H1 (cell line): ENCODE results near the gene C2CD4C. TPM values are rescaled to one million over a fixed set of nuclear protein-coding genes. Genes with fewer than 3 reads are reported as not detected.

Source experiments
- CTCF ChIA-PET: fragments of 300-600 bp; sonication (Branson Sonifier 250); formaldehyde crosslinking; loops from one replicate; lab custom pipeline; 2021; ENCODE audit not compliant: partially characterized antibody; lab: Charles Lee
- POLR2A ChIA-PET: fragments of 300-600 bp; sonication (Branson Sonifier 250); formaldehyde crosslinking; loops from one replicate; lab custom pipeline; 2021; ENCODE audit warnings: inconsistent platforms; ENCODE audit not compliant: partially characterized antibody; lab: Charles Lee
- DNase-seq, 2 experiments: peaks; one replicate each; pipeline versions ENCODE4 v3.0.0 to v3.0.0-alpha.2; 2010 to 2022; ENCODE audit warnings: low spot score in 2 of 2, low read depth in 1 of 2, mixed read lengths in 1 of 2
- FAIRE-seq: peaks from 2 replicates; lab custom pipeline; 2011; peaks lifted over from hg19 to GRCh38; lab: Jason Lieb, UNC
- H2AFZ ChIP-seq: 2 replicates; pipeline ENCODE4 v1.8.1; 2012; ENCODE audit warnings: low read length, inconsistent platforms
- H2AK5ac ChIP-seq: 2 replicates; pipeline ENCODE4 v1.6.1; 2013; ENCODE audit warnings: low read depth, low read length
- H2BK120ac ChIP-seq: replicated peaks from 2 replicates; pipeline ENCODE3; 2013; ENCODE audit warnings: low read depth, low read length, inconsistent platforms
- H2BK12ac ChIP-seq: 2 replicates; pipeline ENCODE4 v1.6.1; 2013; ENCODE audit warnings: low read depth, low read length
- H2BK15ac ChIP-seq: 2 replicates; pipeline ENCODE4 v1.6.1; 2013; ENCODE audit warnings: low read length
- H2BK20ac ChIP-seq: 2 replicates; pipeline ENCODE4 v1.6.1; 2013; ENCODE audit warnings: low read length
- H2BK5ac ChIP-seq: 2 replicates; pipeline ENCODE4 v1.6.1; 2013; ENCODE audit warnings: low read depth, low read length
- H3K14ac ChIP-seq: 2 replicates; pipeline ENCODE4 v1.6.1; 2013; ENCODE audit warnings: inconsistent platforms; ENCODE audit not compliant: insufficient read length
- H3K18ac ChIP-seq: 2 replicates; pipeline ENCODE4 v1.6.1; 2013; ENCODE audit warnings: low read length; ENCODE audit errors: extremely low read depth
- H3K23ac ChIP-seq: 2 replicates; pipeline ENCODE4 v1.6.1; 2013; ENCODE audit warnings: inconsistent platforms; ENCODE audit not compliant: insufficient read length
- H3K23me2 ChIP-seq: 2 replicates; pipeline ENCODE4 v1.6.1; 2013; ENCODE audit warnings: low read depth, low read length
- H3K27ac ChIP-seq: 2 replicates; pipeline ENCODE4 v1.6.1; 2011; ENCODE audit warnings: low read depth, low read length, inconsistent platforms
- H3K27me3 ChIP-seq, 4 experiments: replicated peaks in 1 of 4; 1 replicate in 1 of 4; 2 replicates in 3 of 4; pipeline versions ENCODE4 v1.6.1 to v1.8.1; 2011 to 2013; ENCODE audit warnings: low read length in 3 of 4, mild to moderate bottlenecking in 3 of 4, inconsistent platforms in 2 of 4, mixed read lengths in 2 of 4, moderate library complexity in 1 of 4; ENCODE audit not compliant: control insufficient read depth in 3 of 4, insufficient read depth in 3 of 4; ENCODE audit errors: extremely low read depth in 1 of 4
- H3K36me3 ChIP-seq, 4 experiments: 2 replicates each; pipeline versions ENCODE4 v1.6.1 to v1.8.1; 2011 to 2013; ENCODE audit warnings: mild to moderate bottlenecking in 4 of 4, low read length in 3 of 4, moderate library complexity in 2 of 4, control low read depth in 1 of 4, inconsistent platforms in 1 of 4; ENCODE audit not compliant: insufficient read depth in 4 of 4, control insufficient read depth in 2 of 4
- H3K4ac ChIP-seq: replicated peaks from 2 replicates; pipeline ENCODE3; 2013; ENCODE audit warnings: low read length, low read depth, mixed read lengths, inconsistent platforms; ENCODE audit not compliant: insufficient read length
- H3K4me1 ChIP-seq, 4 experiments: replicated peaks in 1 of 4; 1 replicate in 1 of 4; 2 replicates in 3 of 4; pipeline versions ENCODE4 v1.6.1 to v1.8.1; 2011 to 2013; ENCODE audit warnings: low read length in 3 of 4, inconsistent platforms in 2 of 4, mixed read lengths in 1 of 4; ENCODE audit not compliant: insufficient read depth in 4 of 4, control insufficient read depth in 3 of 4
- H3K4me2 ChIP-seq, 2 experiments: 2 replicates each; pipeline versions ENCODE4 v1.6.1 to v1.8.1; 2011 to 2013; ENCODE audit warnings: low read depth in 2 of 2, low read length in 2 of 2, control low read depth in 1 of 2, inconsistent platforms in 1 of 2, mild to moderate bottlenecking in 1 of 2; ENCODE audit not compliant: insufficient read depth in 1 of 2
- H3K4me3 ChIP-seq, 4 experiments: fragments of 200-600, 300-600 bp in 1 of 4; sonication (generic), shearing (Covaris generic), sonication (Bioruptor Twin) in 1 of 4; 2 replicates each; pipeline versions ENCODE4 v1.5.1 to v1.8.1; 2011 to 2016; ENCODE audit warnings: low read length in 4 of 4, low read depth in 3 of 4, control low read depth in 2 of 4, inconsistent platforms in 2 of 4, mild to moderate bottlenecking in 2 of 4, mixed read lengths in 1 of 4, moderate library complexity in 1 of 4; ENCODE audit not compliant: insufficient read depth in 2 of 4; ENCODE audit errors: extremely low read depth in 1 of 4
- H3K56ac ChIP-seq: replicated peaks from 2 replicates; pipeline ENCODE3; 2013; ENCODE audit warnings: low read depth, mild to moderate bottlenecking, mixed read lengths, low read length, inconsistent platforms; ENCODE audit not compliant: insufficient read length
- H3K79me1 ChIP-seq: 2 replicates; pipeline ENCODE4 v1.6.1; 2013; ENCODE audit warnings: low read depth, low read length, control low read depth
- H3K79me2 ChIP-seq, 2 experiments: 2 replicates each; pipeline versions ENCODE4 v1.6.1 to v1.8.1; 2012 to 2013; ENCODE audit warnings: low read length in 2 of 2, mild to moderate bottlenecking in 2 of 2, inconsistent platforms in 1 of 2; ENCODE audit not compliant: insufficient read depth in 2 of 2, control insufficient read depth in 1 of 2
- H3K9ac ChIP-seq, 4 experiments: replicated peaks in 1 of 4; 1 replicate in 1 of 4; 2 replicates in 3 of 4; pipeline versions ENCODE4 v1.6.1 to v1.8.1; 2011 to 2013; ENCODE audit warnings: low read depth in 3 of 4, low read length in 3 of 4, control low read depth in 2 of 4, mild to moderate bottlenecking in 2 of 4, moderate library complexity in 2 of 4, inconsistent platforms in 1 of 4; ENCODE audit errors: extremely low read depth in 1 of 4
- H3K9me3 ChIP-seq, 2 experiments: 2 replicates each; pipeline versions ENCODE4 v1.6.1 to v1.8.1; 2012 to 2013; ENCODE audit warnings: mild to moderate bottlenecking in 2 of 2, moderate library complexity in 2 of 2, control low read depth in 1 of 2, inconsistent platforms in 1 of 2, low read depth in 1 of 2, low read length in 1 of 2, mixed read lengths in 1 of 2; ENCODE audit not compliant: insufficient read depth in 2 of 2
- H4K20me1 ChIP-seq, 2 experiments: replicated peaks in 1 of 2; 2 replicates each; pipeline versions ENCODE3 to v1.8.1; 2011 to 2013; ENCODE audit warnings: inconsistent platforms in 2 of 2, low read length in 2 of 2, mild to moderate bottlenecking in 1 of 2; ENCODE audit not compliant: insufficient read depth in 2 of 2, control insufficient read depth in 1 of 2
- H4K5ac ChIP-seq: 2 replicates; pipeline ENCODE4 v1.6.1; 2013; ENCODE audit warnings: low read length, low read depth, mixed read lengths, inconsistent platforms; ENCODE audit not compliant: insufficient read length
- H4K8ac ChIP-seq: 2 replicates; pipeline ENCODE4 v1.8.0; 2013; ENCODE audit warnings: mild to moderate bottlenecking, moderate library complexity, low read length, inconsistent platforms; ENCODE audit not compliant: insufficient read depth; ENCODE audit errors: extremely low read depth
- H4K91ac ChIP-seq: replicated peaks from 2 replicates; pipeline ENCODE3; 2013; ENCODE audit warnings: low read length, mixed read lengths, inconsistent platforms; ENCODE audit not compliant: insufficient read length
- WGBS, 2 experiments: shearing (Covaris generic) in 1 of 2; methylation state at CpG; one replicate each; pipeline versions ENCODE4 v1.1.6 to v1.1.7; 2013 to 2015; ENCODE audit warnings: low lambda C conversion rate in 2 of 2, mixed read lengths in 2 of 2, inconsistent platforms in 1 of 2, low coverage in 1 of 2, missing lambda C conversion rate in 1 of 2; ENCODE audit not compliant: insufficient replicate concordance in 2 of 2, insufficient coverage in 1 of 2, insufficient read length in 1 of 2; ENCODE audit errors: extremely low coverage in 1 of 2, missing lambda C conversion rate in 1 of 2; 5-methylcytosine and 5-hydroxymethylcytosine counted together
- polyA plus RNA-seq, 7 experiments: library from polyadenylated mRNA; depleted of rRNA in 3 of 7; stranded (reverse) in 5 of 7; unstranded in 2 of 7; fragments of >200 nt in 5 of 7; fragments of 200-250 nt in 2 of 7; gene quantifications; 1 replicate in 5 of 7; 2 replicates in 1 of 7; 4 replicates in 1 of 7; pipeline versions ENCODE4 v1.2.1 to v1.2.3, GENCODE V29; 2011 to 2013; ENCODE audit warnings: missing spikeins in 2 of 7, mixed read lengths in 2 of 7
- total RNA-seq: library from RNA; stranded (reverse); fragmentation: NEBNext Ultra II Directional; extraction: Animal tissue kit (Norgen Biotek cat#: 25700); gene quantifications from 2 replicates; pipeline ENCODE4 v1.2.1, GENCODE V29; 2021
- TF ChIP-seq, protein P1 (sequence below): fragments of 300-600 bp; sonication (generic); IDR thresholded peaks from 2 replicates; pipeline ENCODE4 v1.7.1; 2012; ENCODE audit warnings: low read length, moderate library complexity, mild to moderate bottlenecking, inconsistent platforms; ENCODE audit not compliant: insufficient replicate concordance

C2CD4C gene
- total and polyA plus RNA-seq, 2 of the 8 experiments (the other 6 are each of a cell fraction or from before 2014, with no cell fraction given) = 3.8 to 6.3 TPM

GRCh38 chr19:359653-359925, 49.4 kb downstream of the C2CD4C start:
- Histone ChIP-seq H2BK12ac (no peak overlapping the region), H3K79me2 (no peaks in the 10 kb centered on the region), H2BK5ac (no peak overlapping the region), H3K14ac (no peak overlapping the region), H3K4me2 (no peak overlapping the region), H2AFZ (no peak overlapping the region), H3K23me2 (no peaks in the 10 kb centered on the region), H3K79me1 (no peaks in the 10 kb centered on the region; the same call in 1 of the 2 replicates), H2BK15ac (no peak overlapping the region), H3K4me3 (no peak overlapping the region), H2BK20ac (no peak overlapping the region), H3K56ac (no peak overlapping the region), H3K9me3 (peaks cover 0 to 2% of the 10 kb centered on the region in 2 experiments; a peak in 2 of 4 replicates), H3K36me3 (no peaks in the 10 kb centered on the region), H4K8ac (no peak overlapping the region), H4K91ac (no peak overlapping the region), H2AK5ac (no peak overlapping the region), H3K4me1 (no peaks in the 10 kb centered on the region), H3K18ac (no peak overlapping the region), H3K23ac (no peak overlapping the region), H4K20me1 (peaks cover 0 to 3% of the 10 kb centered on the region in 2 experiments), H3K27me3 (no peaks in the 10 kb centered on the region; a peak in 2 of 7 replicates), H3K27ac (no peak overlapping the region), H2BK120ac (no peak overlapping the region), H3K4ac (no peak overlapping the region), H4K5ac (no peak overlapping the region), H3K9ac (no peak overlapping the region)
- POLR2A ChIA-PET = no interaction called here
- FAIRE-seq (no peak), DNase-seq (no peak)
- CTCF ChIA-PET = no interaction called here
- 72% methylated on average over 2 of the region's 2 CpGs; no CpG with 5 or more reads in 1 of the 2 experiments for WGBS, 2 experiments
- TF ChIP-seq, protein P1, sequence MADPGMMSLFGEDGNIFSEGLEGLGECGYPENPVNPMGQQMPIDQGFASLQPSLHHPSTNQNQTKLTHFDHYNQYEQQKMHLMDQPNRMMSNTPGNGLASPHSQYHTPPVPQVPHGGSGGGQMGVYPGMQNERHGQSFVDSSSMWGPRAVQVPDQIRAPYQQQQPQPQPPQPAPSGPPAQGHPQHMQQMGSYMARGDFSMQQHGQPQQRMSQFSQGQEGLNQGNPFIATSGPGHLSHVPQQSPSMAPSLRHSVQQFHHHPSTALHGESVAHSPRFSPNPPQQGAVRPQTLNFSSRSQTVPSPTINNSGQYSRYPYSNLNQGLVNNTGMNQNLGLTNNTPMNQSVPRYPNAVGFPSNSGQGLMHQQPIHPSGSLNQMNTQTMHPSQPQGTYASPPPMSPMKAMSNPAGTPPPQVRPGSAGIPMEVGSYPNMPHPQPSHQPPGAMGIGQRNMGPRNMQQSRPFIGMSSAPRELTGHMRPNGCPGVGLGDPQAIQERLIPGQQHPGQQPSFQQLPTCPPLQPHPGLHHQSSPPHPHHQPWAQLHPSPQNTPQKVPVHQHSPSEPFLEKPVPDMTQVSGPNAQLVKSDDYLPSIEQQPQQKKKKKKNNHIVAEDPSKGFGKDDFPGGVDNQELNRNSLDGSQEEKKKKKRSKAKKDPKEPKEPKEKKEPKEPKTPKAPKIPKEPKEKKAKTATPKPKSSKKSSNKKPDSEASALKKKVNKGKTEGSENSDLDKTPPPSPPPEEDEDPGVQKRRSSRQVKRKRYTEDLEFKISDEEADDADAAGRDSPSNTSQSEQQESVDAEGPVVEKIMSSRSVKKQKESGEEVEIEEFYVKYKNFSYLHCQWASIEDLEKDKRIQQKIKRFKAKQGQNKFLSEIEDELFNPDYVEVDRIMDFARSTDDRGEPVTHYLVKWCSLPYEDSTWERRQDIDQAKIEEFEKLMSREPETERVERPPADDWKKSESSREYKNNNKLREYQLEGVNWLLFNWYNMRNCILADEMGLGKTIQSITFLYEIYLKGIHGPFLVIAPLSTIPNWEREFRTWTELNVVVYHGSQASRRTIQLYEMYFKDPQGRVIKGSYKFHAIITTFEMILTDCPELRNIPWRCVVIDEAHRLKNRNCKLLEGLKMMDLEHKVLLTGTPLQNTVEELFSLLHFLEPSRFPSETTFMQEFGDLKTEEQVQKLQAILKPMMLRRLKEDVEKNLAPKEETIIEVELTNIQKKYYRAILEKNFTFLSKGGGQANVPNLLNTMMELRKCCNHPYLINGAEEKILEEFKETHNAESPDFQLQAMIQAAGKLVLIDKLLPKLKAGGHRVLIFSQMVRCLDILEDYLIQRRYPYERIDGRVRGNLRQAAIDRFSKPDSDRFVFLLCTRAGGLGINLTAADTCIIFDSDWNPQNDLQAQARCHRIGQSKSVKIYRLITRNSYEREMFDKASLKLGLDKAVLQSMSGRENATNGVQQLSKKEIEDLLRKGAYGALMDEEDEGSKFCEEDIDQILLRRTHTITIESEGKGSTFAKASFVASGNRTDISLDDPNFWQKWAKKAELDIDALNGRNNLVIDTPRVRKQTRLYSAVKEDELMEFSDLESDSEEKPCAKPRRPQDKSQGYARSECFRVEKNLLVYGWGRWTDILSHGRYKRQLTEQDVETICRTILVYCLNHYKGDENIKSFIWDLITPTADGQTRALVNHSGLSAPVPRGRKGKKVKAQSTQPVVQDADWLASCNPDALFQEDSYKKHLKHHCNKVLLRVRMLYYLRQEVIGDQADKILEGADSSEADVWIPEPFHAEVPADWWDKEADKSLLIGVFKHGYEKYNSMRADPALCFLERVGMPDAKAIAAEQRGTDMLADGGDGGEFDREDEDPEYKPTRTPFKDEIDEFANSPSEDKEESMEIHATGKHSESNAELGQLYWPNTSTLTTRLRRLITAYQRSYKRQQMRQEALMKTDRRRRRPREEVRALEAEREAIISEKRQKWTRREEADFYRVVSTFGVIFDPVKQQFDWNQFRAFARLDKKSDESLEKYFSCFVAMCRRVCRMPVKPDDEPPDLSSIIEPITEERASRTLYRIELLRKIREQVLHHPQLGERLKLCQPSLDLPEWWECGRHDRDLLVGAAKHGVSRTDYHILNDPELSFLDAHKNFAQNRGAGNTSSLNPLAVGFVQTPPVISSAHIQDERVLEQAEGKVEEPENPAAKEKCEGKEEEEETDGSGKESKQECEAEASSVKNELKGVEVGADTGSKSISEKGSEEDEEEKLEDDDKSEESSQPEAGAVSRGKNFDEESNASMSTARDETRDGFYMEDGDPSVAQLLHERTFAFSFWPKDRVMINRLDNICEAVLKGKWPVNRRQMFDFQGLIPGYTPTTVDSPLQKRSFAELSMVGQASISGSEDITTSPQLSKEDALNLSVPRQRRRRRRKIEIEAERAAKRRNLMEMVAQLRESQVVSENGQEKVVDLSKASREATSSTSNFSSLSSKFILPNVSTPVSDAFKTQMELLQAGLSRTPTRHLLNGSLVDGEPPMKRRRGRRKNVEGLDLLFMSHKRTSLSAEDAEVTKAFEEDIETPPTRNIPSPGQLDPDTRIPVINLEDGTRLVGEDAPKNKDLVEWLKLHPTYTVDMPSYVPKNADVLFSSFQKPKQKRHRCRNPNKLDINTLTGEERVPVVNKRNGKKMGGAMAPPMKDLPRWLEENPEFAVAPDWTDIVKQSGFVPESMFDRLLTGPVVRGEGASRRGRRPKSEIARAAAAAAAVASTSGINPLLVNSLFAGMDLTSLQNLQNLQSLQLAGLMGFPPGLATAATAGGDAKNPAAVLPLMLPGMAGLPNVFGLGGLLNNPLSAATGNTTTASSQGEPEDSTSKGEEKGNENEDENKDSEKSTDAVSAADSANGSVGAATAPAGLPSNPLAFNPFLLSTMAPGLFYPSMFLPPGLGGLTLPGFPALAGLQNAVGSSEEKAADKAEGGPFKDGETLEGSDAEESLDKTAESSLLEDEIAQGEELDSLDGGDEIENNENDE = no peak
